OCI-LY7 (cell line): ENCODE measurements around the gene PAQR4. TPM values are rescaled to one million over a fixed set of nuclear protein-coding genes. Genes with fewer than 3 reads are reported as not detected.

Source experiments
- BruUV-seq: library from RNA; stranded (reverse); fragments of 400-500 nt; replicated peaks from 2 replicates; lab custom pipeline; 2021; lab: Mats Ljungman, UMichigan
- CTCF ChIA-PET: fragments of 300-600 bp; sonication (Branson Sonifier 250); formaldehyde crosslinking; loops from one replicate; lab custom pipeline; 2022; ENCODE audit warnings: antibody characterized with exemption; ENCODE audit not compliant: unreplicated experiment; lab: Charles Lee
- POLR2A ChIA-PET: fragments of 300-600 bp; sonication (Branson Sonifier 250); formaldehyde crosslinking; loops from one replicate; lab custom pipeline; 2022; ENCODE audit warnings: antibody characterized with exemption; lab: Charles Lee
- DNase-seq: peaks from one replicate; pipeline ENCODE4 v3.0.0-alpha.2; 2015; ENCODE audit warnings: low spot score
- H2AFZ ChIP-seq: fragments of 200-600 bp; sonication (generic), shearing (Covaris generic); 2 replicates; pipeline ENCODE4 v1.6.1; 2014; ENCODE audit warnings: mild to moderate bottlenecking, antibody characterized with exemption, low read length, moderate library complexity
- H3K27ac ChIP-seq: fragments of 200-600 bp; sonication (generic); 2 replicates; pipeline ENCODE4 v1.5.1; 2014; ENCODE audit warnings: mixed run types, low read depth, mild to moderate bottlenecking, moderate library complexity, low read length, inconsistent platforms; ENCODE audit not compliant: poor library complexity, severe bottlenecking
- H3K36me3 ChIP-seq: fragments of 200-600 bp; sonication (generic); 2 replicates; pipeline ENCODE4 v1.6.1; 2014; ENCODE audit warnings: mild to moderate bottlenecking, antibody characterized with exemption, low read length, moderate library complexity, mixed read lengths; ENCODE audit not compliant: insufficient read depth
- H3K4me1 ChIP-seq: fragments of 200-600 bp; sonication (generic); 2 replicates; pipeline ENCODE4 v1.5.1; 2014; ENCODE audit warnings: mild to moderate bottlenecking, low read length; ENCODE audit not compliant: insufficient read depth, poor library complexity, severe bottlenecking
- H3K4me2 ChIP-seq: fragments of 200-600 bp; sonication (generic); 2 replicates; pipeline ENCODE4 v1.6.1; 2014; ENCODE audit warnings: mild to moderate bottlenecking, low read length
- H3K4me3 ChIP-seq: fragments of 200-600 bp; sonication (generic); 2 replicates; pipeline ENCODE4 v1.5.1; 2014; ENCODE audit warnings: mild to moderate bottlenecking, low read depth, low read length; ENCODE audit not compliant: poor library complexity, severe bottlenecking
- H3K79me2 ChIP-seq: fragments of 200-600 bp; sonication (generic); 2 replicates; pipeline ENCODE4 v1.6.1; 2016; ENCODE audit warnings: low read depth, mild to moderate bottlenecking, low read length, moderate library complexity, mixed read lengths; ENCODE audit not compliant: insufficient read depth
- H3K9me2 ChIP-seq: fragments of 200-600 bp; sonication (generic); 2 replicates; pipeline ENCODE4 v1.6.1; 2016; ENCODE audit warnings: mild to moderate bottlenecking, low read length, mixed read lengths; ENCODE audit not compliant: insufficient read depth
- H3K9me3 ChIP-seq: fragments of 200-600 bp; sonication (generic); 2 replicates; pipeline ENCODE4 v1.6.1; 2014; ENCODE audit warnings: mild to moderate bottlenecking, mixed run types, low read length, mixed read lengths
- H4K20me1 ChIP-seq: fragments of 200-600 bp; sonication (generic); 2 replicates; pipeline ENCODE4 v1.6.1; 2014; ENCODE audit warnings: mild to moderate bottlenecking, antibody characterized with exemption, low read length, moderate library complexity, mixed read lengths; ENCODE audit not compliant: insufficient read depth
- EZH2phosphoT487 ChIP-seq: fragments of 200-600 bp; sonication (generic); IDR thresholded peaks from 2 replicates; pipeline ENCODE4 v1.6.1; 2018; ENCODE audit warnings: low read depth, borderline replicate concordance, mild to moderate bottlenecking, mixed run types, antibody characterized with exemption, low read length, moderate library complexity, mixed read lengths
- intact Hi-C: fragments of 100-400 bp; cut with micrococcal nuclease; formaldehyde crosslinking; loops from one replicate; pipeline ENCODE4 v1.10.0; 2022; ENCODE audit not compliant: unreplicated experiment
- total RNA-seq, 2 experiments: library from RNA; depleted of rRNA in 1 of 2; stranded (reverse); fragments of >200 nt in 1 of 2; shearing (Covaris generic) in 1 of 2; gene quantifications; 2 replicates each; pipeline ENCODE4 v1.2.3, GENCODE V29; 2014 to 2022
- TF ChIP-seq, protein P1 (sequence below): fragments of 200-600 bp; sonication (generic); conservative IDR thresholded peaks from 2 replicates; pipeline ENCODE4 v1.5.1; 2014; ENCODE audit warnings: mild to moderate bottlenecking, antibody characterized with exemption, low read length, moderate library complexity, mixed read lengths

Gene PAQR4
- total RNA-seq, 2 experiments from 2014 or later: 49.1 to 59.7 TPM

DNA sequence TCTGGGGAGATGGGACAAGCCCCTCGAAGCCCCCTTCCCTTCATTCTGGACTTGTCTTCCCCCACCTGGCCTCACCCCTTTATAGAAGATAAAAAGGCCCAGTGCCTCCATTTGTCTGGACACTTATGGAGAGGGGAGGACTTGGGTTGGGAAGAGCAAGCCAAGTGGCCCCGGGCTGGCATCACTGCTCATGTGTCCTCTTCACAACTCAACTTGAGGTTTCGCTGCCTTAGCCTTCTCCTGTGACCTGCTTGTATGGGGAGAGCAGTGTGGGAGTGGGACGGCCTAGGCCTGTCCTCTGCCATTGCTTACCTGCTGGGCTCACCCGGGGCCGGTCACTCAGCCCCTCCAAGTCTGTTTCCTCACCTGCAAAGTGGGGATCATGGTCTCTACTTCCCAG lies 1.4 kb downstream of the PAQR4 start:
- DNase-seq: no peak
- BruUV-seq: TSS peak; percentile 50
- peak overlapping the region; percentile 74 for H3K4me2 ChIP-seq
- ChIA-PET CTCF (no interaction called here), POLR2A (no interaction called here)
- no peak overlapping the region for H2AFZ ChIP-seq
- no peak for TF ChIP-seq EZH2phosphoT487
- TF ChIP-seq, protein P1, sequence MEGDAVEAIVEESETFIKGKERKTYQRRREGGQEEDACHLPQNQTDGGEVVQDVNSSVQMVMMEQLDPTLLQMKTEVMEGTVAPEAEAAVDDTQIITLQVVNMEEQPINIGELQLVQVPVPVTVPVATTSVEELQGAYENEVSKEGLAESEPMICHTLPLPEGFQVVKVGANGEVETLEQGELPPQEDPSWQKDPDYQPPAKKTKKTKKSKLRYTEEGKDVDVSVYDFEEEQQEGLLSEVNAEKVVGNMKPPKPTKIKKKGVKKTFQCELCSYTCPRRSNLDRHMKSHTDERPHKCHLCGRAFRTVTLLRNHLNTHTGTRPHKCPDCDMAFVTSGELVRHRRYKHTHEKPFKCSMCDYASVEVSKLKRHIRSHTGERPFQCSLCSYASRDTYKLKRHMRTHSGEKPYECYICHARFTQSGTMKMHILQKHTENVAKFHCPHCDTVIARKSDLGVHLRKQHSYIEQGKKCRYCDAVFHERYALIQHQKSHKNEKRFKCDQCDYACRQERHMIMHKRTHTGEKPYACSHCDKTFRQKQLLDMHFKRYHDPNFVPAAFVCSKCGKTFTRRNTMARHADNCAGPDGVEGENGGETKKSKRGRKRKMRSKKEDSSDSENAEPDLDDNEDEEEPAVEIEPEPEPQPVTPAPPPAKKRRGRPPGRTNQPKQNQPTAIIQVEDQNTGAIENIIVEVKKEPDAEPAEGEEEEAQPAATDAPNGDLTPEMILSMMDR: no peak
- H3K27ac ChIP-seq: peak overlapping the region; percentile 64
- H3K36me3 ChIP-seq: peaks cover 54% of the 10 kb centered on the region
- peaks cover 6% of the 10 kb centered on the region; the same call in 1 of the 2 replicates for H4K20me1 ChIP-seq
- H3K79me2 ChIP-seq: no peaks in the 10 kb centered on the region; the same call in 1 of the 2 replicates
- no peaks in the 10 kb centered on the region for H3K9me3 ChIP-seq
- no peaks in the 10 kb centered on the region for H3K9me2 ChIP-seq
- intact Hi-C loops: no loop called here
- peak overlapping the region; percentile 99 for H3K4me3 ChIP-seq
- H3K4me1 ChIP-seq: peaks cover 42% of the 10 kb centered on the region

DNA sequence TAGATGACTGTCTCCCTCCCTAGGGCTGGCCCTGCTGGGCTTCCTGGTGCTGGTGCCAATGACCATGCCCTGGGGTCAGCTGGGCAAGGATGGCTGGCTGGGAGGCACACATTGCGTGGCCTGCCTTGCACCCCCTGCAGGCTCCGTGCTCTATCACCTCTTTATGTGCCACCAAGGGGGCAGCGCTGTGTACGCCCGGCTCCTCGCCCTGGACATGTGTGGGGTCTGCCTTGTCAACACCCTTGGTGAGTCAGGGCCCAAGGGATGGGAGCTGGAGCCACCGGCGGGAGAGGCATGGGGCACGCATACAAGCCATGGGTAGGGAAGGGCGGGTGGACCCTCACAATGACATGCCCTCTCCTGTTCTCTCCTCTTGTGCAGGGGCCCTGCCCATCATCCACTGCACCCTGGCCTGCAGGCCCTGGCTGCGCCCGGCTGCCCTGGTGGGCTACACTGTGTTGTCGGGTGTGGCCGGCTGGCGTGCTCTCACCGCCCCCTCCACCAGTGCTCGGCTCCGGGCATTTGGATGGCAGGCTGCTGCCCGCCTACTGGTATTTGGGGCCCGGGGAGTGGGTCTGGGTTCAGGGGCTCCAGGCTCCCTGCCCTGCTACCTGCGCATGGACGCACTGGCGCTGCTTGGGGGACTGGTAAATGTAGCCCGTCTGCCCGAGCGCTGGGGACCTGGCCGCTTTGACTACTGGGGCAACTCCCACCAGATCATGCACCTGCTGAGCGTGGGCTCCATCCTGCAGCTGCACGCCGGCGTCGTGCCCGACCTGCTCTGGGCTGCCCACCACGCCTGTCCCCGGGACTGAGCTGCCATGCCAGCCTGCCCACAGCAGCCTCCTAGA lies 2.2 kb downstream of the PAQR4 start:
- H3K79me2 ChIP-seq: no peaks in the 10 kb centered on the region; the same call in 1 of the 2 replicates
- intact Hi-C loops: no loop called here
- peak overlapping the region; percentile 74 for H3K4me2 ChIP-seq
- CTCF ChIA-PET: interaction anchor here (0.6 kb wide), 1 partner anchor 12 kb away, joined by 3 read pairs; no protein-coding TSS in a partner anchor
- peaks cover 62% of the 10 kb centered on the region for H3K36me3 ChIP-seq
- H4K20me1 ChIP-seq: peaks cover 6% of the 10 kb centered on the region; the same call in 1 of the 2 replicates
- H3K9me2 ChIP-seq: no peaks in the 10 kb centered on the region
- BruUV-seq: no TSS peak
- H3K27ac ChIP-seq: no peak overlapping the region
- DNase-seq: no peak
- POLR2A ChIA-PET: interaction anchor here (1.0 kb wide), 1 partner anchor 26 kb away, joined by 3 read pairs; no protein-coding TSS in a partner anchor
- H3K4me3 ChIP-seq: peak overlapping the region; percentile 99
- TF ChIP-seq, protein P1: peak; percentile 41; the same call in 1 of the 2 replicates
- TF ChIP-seq EZH2phosphoT487: no peak
- no peak overlapping the region for H2AFZ ChIP-seq
- no peaks in the 10 kb centered on the region for H3K9me3 ChIP-seq
- H3K4me1 ChIP-seq: peaks cover 35% of the 10 kb centered on the region
